ENCODE data around the gene C10orf90. TPM values are rescaled to one million over a fixed set of nuclear protein-coding genes. Genes with fewer than 3 reads are reported as not detected.

Gene C10orf90, protein sequence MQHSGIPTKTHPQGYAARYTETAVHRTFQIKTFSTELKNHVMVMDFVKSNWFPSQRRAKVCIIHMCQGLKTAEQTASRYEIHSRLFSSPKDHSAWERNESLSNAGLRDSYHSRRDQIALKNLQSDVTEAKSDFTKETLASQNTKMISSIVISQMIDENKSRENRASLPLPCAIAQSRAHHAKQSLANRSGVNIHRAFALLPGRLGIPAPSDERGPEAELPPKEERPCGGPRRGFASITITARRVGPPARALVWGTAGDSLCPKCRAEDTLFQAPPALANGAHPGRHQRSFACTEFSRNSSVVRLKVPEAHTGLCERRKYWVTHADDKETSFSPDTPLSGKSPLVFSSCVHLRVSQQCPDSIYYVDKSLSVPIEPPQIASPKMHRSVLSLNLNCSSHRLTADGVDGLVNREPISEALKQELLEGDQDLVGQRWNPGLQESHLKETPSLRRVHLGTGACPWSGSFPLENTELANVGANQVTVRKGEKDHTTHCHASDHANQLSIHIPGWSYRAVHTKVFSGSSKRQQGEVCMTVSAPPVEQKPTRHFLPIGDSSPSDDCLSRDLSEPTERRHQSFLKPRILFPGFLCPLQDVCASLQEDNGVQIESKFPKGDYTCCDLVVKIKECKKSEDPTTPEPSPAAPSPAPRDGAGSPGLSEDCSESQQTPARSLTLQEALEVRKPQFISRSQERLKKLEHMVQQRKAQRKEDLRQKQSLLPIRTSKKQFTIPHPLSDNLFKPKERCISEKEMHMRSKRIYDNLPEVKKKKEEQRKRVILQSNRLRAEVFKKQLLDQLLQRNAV
- not detected in 2 replicates for total RNA-seq
- long read RNA-seq, partial matches to known transcripts, result 0 of 2 reads
- long read RNA-seq, other reads (novel, unspliced or antisense), result 2 of 2 reads

DNA sequence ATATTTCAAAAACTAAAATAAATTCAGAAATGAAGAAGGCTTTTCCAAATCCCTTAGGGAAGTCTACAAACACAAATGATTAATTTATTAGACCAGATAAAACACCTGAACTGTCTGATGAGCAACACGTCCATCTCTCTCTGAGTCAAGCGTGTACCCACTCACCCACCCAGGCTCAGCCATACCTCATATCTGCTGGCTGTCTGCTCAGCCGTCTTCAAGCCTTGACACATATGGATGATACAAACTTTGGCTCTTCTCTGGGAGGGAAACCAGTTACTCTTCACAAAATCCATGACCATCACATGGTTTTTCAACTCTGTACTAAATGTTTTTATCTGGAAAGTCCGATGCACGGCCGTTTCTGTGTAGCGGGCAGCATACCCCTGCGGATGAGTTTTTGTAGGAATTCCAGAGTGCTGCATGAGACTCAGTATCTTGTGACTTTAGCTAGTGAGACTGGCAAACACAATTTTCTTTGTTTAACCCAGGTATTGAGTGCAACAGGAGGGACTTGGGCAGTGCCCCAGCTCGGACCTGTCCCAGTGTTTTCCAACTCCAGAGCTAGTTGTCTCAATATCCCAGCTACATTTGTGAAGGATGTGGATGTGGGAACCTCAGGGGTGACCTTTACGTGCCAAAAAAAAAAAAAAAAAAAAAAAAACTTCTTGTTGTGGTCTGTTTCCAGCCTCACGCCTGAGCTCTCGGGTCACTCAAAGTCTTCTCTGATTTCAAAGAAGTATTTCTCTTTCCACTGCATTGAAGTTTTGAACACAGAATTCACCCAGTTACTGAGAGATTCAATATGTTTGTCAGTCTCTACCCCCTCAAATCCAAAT, at the start of gene C10orf90:
C10orf90 (minus strand) TSS at position 638 of the 839 bp plus-strand sequence; CDS start at position 425, 213 bp downstream.
- DNase-seq (ENCODE audit: low spot score, unreplicated experiment), result no peak
- Mint-ChIP-seq H3K27me3 (peaks cover 4% of the 10 kb centered on the region), H3K4me1 (ENCODE audit: low read depth) (peaks cover 3% of the 10 kb centered on the region), H3K36me3 (ENCODE audit: insufficient read depth) (no peaks in the 10 kb centered on the region), H3K27ac (peak within 1 kb of the TSS; percentile 27), H3K9me3 (ENCODE audit: low read depth) (no peaks in the 10 kb centered on the region), H3K4me3 (ENCODE audit: low read depth) (no peak within 1 kb of the TSS)
- TF ChIP-seq, protein P1, sequence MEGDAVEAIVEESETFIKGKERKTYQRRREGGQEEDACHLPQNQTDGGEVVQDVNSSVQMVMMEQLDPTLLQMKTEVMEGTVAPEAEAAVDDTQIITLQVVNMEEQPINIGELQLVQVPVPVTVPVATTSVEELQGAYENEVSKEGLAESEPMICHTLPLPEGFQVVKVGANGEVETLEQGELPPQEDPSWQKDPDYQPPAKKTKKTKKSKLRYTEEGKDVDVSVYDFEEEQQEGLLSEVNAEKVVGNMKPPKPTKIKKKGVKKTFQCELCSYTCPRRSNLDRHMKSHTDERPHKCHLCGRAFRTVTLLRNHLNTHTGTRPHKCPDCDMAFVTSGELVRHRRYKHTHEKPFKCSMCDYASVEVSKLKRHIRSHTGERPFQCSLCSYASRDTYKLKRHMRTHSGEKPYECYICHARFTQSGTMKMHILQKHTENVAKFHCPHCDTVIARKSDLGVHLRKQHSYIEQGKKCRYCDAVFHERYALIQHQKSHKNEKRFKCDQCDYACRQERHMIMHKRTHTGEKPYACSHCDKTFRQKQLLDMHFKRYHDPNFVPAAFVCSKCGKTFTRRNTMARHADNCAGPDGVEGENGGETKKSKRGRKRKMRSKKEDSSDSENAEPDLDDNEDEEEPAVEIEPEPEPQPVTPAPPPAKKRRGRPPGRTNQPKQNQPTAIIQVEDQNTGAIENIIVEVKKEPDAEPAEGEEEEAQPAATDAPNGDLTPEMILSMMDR (IDR thresholded peaks at IDR 0.05; ENCODE audit: unreplicated experiment), result no peak

GRCh38 chr10:126716366-126716765, 45.9 kb upstream of the C10orf90 start:
- peaks cover 6% of the 10 kb centered on the region for H3K9me3 Mint-ChIP-seq (ENCODE audit: low read depth)
- DNase-seq (ENCODE audit: low spot score, unreplicated experiment), result no peak
- no peaks in the 10 kb centered on the region for H3K36me3 Mint-ChIP-seq (ENCODE audit: insufficient read depth)
- TF ChIP-seq, protein P1 (IDR thresholded peaks at IDR 0.05; ENCODE audit: unreplicated experiment), result no peak
- H3K4me3 Mint-ChIP-seq (ENCODE audit: low read depth), result no peak overlapping the region
- no peaks in the 10 kb centered on the region for H3K4me1 Mint-ChIP-seq (ENCODE audit: low read depth)
- H3K27ac Mint-ChIP-seq, result no peak overlapping the region
- peaks cover 34% of the 10 kb centered on the region for H3K27me3 Mint-ChIP-seq

- no peak overlapping the region for H3K27ac Mint-ChIP-seq
- peaks cover 17% of the 10 kb centered on the region for H3K27me3 Mint-ChIP-seq
- peaks cover 13% of the 10 kb centered on the region for H3K9me3 Mint-ChIP-seq (ENCODE audit: low read depth)
- H3K4me1 Mint-ChIP-seq (ENCODE audit: low read depth), result no peaks in the 10 kb centered on the region
- no peak overlapping the region for H3K4me3 Mint-ChIP-seq (ENCODE audit: low read depth)
- TF ChIP-seq, protein P1 (IDR thresholded peaks at IDR 0.05; ENCODE audit: unreplicated experiment), result no peak
- DNase-seq (ENCODE audit: low spot score, unreplicated experiment), result no peak
- H3K36me3 Mint-ChIP-seq (ENCODE audit: insufficient read depth), result no peaks in the 10 kb centered on the region
Measured at GRCh38 chr10:126713594-126713993, 43.1 kb upstream of the C10orf90 start.

DNA sequence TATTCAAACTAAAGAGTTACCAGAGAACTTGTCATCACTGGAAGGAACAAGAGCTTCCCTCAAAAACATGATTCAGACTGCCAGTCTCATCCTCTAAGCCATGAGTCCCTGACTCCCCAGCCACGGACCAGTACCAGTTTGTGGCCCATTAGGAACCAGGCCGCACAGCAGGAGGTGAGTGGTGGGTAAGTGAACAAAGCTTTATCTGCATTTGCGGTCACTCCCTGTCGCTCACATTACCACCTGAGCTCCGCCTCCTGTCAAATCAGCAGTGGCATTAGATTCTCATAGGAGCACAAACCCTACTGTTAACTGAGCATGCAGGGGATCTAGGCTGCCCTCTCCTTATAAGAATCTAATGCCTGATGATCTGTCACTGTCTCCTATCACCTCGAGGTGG, 42.2 kb upstream of the C10orf90 start:
- Mint-ChIP-seq H3K27me3 (peaks cover 15% of the 10 kb centered on the region), H3K36me3 (ENCODE audit: insufficient read depth) (no peaks in the 10 kb centered on the region), H3K4me3 (ENCODE audit: low read depth) (no peak overlapping the region), H3K4me1 (ENCODE audit: low read depth) (no peaks in the 10 kb centered on the region), H3K27ac (no peak overlapping the region), H3K9me3 (ENCODE audit: low read depth) (peaks cover 13% of the 10 kb centered on the region)
- TF ChIP-seq, protein P1 (IDR thresholded peaks at IDR 0.05; ENCODE audit: unreplicated experiment), result no peak
- no peak for DNase-seq (ENCODE audit: low spot score, unreplicated experiment)
